Measurements from ENCODE around the gene KHSRP. TPM values are rescaled to one million over a fixed set of nuclear protein-coding genes. Genes with fewer than 3 reads are reported as not detected.

KHSRP gene
- total RNA-seq, 2 donors from 2014 or later: 134 to 147 TPM

DNA sequence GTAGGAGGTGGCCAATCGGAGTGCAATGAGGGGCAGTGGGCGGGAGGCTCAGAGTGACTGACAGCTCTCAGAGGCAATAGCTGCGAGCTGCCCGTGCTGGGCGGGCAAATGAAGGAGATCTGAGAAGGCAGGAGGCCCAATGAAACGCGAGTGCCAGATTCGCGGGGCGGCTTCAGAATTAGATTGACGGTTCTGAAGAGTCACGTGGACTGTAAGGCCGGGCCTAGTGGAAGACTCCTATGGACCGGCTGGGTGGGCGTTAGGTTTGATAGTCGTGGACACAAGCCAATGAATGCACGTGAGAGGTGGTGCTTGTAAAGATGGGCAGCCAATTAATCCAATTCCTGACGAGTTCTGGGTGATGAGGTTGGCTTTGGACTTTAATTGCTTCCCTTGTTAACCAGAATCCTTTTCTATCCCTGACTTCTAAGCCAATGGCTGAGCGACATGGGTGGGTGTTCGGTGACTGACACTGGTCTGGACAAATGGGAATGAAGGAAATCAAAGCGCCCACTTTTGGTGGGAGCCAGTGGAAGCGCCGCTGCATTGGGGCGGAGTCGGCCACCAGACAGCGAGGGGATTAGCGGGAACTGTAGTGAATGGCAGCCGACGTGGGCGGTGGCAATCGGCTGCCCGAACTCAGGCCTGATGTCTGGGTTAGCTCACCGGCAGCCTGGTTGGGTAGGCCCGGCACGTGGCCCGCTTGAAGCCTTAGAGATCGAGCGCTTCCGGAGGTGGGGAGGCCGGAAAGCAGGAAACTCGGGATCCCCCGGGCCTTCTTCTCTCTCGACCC, 524 bp upstream of the KHSRP start:
- intact Hi-C loops (cut with DNase I): loop anchor here in 1 of 2 donors (5.0 kb wide), 1 partner anchor 403 kb away; no protein-coding TSS in a partner anchor
- DNase-seq (ENCODE audit: low spot score): peak; percentile 98

- DNase-seq (ENCODE audit: low spot score): peak; percentile 82
- intact Hi-C loops (cut with DNase I): loop anchor here in 1 of 2 donors (5.0 kb wide), 1 partner anchor 401 kb away; no protein-coding TSS in a partner anchor
Measured at GRCh38 chr19:6423499-6424194, 964 bp downstream of the KHSRP start.

DNA sequence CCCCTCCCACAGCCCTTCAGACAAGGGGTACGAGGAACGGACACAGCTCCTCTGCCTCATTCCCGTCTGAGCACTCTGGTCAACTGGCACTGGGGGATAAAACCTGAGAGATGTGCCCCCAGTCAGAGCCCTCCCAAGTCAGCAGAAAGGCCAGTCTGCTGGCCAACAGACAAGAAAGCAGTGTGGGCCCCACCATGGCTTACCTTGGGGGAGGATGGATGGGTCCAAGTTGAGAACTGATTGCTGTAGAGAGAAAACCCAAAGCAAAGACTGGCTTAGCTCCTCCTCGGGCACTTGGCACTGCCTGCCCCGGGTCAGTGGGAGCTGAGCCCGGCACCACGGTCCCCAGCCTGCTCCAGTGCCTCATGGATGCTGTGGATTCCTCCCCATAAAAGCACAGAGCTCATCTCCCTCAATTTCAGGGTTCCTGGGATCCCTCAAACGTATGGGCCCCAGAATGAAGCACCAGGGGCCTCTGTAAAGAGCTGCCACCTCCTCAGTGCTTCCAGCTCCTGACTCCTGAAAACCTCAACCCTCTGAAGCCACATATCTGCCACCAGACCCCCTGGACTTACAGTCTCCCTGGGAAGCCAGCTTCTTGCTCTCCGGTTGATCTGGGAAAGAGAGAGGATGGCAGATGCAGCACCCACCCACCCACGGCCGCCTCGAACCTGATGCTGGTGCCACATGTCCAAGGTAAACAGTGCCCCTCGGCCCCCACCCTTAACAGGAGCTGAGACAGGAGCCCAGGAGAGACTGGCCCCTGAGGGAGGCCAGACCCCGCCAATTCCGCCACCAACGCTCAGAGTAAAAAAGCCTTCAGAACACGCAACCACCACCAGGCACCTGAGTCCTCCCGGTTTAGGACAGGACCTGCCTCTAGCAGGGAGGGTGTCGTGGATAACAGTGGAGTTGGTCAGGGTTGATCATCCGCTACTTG, 3.3 kb downstream of the KHSRP start:
- DNase-seq (ENCODE audit: low spot score): no peak
- intact Hi-C loops (cut with DNase I): loop anchor here in 1 of 2 donors (5.0 kb wide), 1 partner anchor 399 kb away; no protein-coding TSS in a partner anchor

DNA sequence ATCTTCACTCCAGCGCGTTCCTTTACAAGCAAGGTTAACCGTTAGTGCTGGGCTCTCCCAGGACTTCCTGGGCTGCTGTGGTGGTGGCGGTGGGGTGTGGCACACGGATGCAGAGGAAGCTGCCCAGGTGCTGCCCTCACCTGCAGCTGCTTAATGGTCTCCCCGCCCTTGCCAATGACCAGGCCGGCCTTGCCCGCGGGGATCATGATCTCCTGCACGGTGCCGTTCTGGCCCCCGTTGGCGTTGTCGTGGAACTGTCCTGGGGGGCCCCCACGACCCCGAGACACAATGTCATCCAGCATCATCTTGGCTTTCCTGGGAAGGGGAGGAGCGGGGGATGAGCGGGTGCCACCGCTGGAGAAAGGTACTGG, 6.1 kb downstream of the KHSRP start:
- intact Hi-C loops (cut with DNase I): loop anchor here (10.0 kb wide), 2 partner anchors 134 to 194 kb away; no protein-coding TSS in a partner anchor
- no peak for DNase-seq (ENCODE audit: low spot score)

GRCh38 chr19:6417713-6418561, 6.7 kb downstream of the KHSRP start:
- no peak for DNase-seq (ENCODE audit: low spot score)
- intact Hi-C loops (cut with DNase I): loop anchor here (10.0 kb wide), 2 partner anchors 133 to 193 kb away; no protein-coding TSS in a partner anchor

- intact Hi-C loops (cut with DNase I): loop anchor here (10.0 kb wide), 2 partner anchors 132 to 192 kb away; no protein-coding TSS in a partner anchor
Measured at GRCh38 chr19:6416658-6417405, 7.8 kb downstream of the KHSRP start.

DNA sequence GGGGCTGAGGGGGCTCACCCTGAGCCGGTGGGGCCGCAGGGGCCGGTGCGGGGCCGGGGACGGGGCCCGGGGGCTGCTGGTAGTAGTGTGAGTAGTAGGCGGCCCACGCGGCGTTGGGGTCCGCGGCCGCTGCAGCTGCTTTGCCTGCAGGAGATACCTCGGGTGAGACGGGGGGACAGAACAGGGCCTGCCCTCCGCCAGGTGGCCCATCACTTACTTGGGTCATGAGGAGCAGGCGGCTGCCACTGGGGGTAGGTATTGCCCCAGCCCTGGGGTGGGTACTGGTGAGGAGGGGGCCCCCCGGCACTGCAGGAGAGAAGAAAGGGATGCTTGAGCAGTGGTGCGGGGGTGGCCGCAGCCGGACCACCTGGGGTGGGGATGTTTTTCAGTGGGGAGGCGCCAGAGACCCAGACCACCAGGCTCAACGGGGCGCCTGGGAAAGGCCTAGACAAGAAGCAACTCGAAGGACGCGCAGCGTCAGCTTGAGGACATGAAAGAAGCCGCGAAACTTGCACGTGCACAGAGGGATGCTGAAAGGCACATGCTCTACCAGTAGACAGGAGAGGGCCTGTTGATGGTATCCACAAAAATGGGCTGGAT, 8.9 kb downstream of the KHSRP start:
- intact Hi-C loops (cut with DNase I): loop anchor here (10.0 kb wide), 2 partner anchors 131 to 191 kb away; no protein-coding TSS in a partner anchor
- DNase-seq (ENCODE audit: low spot score): no peak

More at GRCh38 chr19:6416658-6417405, 7.8 kb downstream of the KHSRP start:
- no peak for DNase-seq (ENCODE audit: low spot score)

GRCh38 chr19:6414793-6415590, 9.6 kb downstream of the KHSRP start:
- intact Hi-C loops (cut with DNase I): loop anchor here (10.0 kb wide), 2 partner anchors 130 to 190 kb away; no protein-coding TSS in a partner anchor
- no peak for DNase-seq (ENCODE audit: low spot score)

DNA sequence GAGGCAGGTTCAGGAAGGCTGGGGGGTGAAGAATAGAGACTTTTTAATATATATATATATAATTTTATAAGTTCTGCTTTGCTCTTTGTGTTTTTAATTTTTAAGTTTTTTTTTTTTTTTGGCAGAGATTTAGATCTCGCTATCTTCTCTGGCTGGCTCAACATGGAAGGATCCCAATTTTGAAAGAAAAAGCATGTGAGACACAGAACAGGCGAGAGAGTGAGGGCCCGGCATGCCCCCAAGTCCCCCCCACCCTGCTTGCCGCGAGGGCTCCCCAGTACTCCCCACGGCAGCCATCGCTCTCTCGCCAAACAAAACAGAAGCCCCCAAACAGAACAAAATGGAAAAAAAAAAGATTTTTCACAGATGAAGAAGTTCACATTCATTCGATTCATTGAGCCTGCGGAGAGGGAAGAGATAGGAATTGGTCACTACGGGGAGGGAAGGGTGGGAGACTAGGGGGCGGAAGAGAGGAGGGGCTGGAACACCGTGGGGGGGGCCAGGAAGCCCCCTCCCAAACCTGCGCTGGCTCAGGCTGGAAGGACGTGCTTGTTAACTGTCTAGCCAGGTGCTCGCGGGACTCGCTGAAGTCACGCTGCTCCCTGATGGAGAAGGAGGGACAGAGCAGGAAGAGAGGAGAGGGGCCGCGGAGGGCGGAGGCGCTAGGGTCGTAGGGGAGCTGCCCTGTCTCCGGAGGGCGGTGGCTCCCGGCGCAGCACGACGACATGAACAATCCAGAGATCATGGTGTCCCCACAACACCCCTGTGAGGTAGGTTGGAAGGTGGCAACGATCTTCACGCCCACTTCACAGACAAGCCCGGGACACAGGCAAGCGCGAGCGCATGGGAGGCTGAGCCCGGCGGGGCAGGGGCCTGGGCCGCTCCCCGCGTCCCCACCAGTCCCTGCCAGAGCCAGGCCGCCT, 10.6 kb downstream of the KHSRP start:
- intact Hi-C loops (cut with DNase I): loop anchor here (10.0 kb wide), 2 partner anchors 129 to 189 kb away; no protein-coding TSS in a partner anchor
- DNase-seq (ENCODE audit: low spot score): no peak

DNA sequence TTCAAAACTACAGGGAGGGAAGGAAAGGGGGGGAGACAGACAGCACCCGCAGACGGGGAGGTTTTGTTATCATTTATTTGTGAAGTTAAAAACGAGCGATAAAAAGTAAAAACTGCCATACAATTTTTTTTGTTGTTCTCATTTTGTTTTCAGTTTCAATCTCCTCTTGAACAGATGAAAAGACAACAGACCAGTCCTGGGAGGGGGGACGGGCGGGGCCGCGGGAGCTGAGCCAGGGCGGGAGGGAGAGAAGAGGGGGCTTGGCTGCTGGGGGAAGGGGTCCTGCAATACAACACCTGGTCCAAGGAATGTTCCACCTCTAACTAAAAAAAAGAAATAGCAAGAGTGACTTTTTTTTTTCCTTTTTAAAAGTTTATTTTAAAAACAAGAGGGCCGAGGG, 11.3 kb downstream of the KHSRP start:
- DNase-seq (ENCODE audit: low spot score): no peak
- intact Hi-C loops (cut with DNase I): loop anchor here (10.0 kb wide), 2 partner anchors 128 to 188 kb away; no protein-coding TSS in a partner anchor

DNA sequence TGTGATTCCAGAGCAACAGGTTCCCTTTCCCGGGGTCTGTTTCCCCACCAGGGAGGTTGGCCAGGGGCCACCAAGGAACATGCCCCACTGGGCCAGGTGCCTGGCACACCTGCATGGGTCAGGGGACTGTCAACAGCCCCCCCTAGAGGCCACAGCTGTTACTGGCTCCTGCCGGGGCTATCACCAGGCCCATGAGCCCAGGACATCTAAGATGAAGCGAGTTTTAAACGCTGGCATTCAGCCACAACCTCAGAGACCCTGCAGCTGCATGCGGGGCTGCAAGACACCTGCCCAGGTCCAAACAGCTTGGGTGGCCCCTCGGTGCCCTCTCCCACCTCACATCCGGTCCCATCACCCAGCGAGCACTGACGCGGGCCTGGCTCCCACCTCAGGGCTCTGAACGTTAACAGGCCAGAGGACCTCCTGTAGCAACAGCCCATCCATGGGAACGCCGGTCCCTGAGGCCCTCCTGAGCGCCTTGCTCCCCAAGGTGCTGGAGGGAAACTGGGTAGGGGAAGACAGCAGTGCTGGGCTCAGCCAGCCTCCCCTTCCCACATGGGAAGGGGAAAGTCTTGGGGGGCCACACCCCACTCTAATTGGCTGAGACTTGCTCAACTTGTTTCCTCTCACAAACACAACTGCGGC, 12.0 kb downstream of the KHSRP start:
- no peak for DNase-seq (ENCODE audit: low spot score)
- intact Hi-C loops (cut with DNase I): loop anchor here (10.0 kb wide), 2 partner anchors 128 to 188 kb away; no protein-coding TSS in a partner anchor

GRCh38 chr19:6412061-6412446, 12.6 kb downstream of the KHSRP start:
- DNase-seq (ENCODE audit: low spot score): no peak
- intact Hi-C loops (cut with DNase I): loop anchor here (10.0 kb wide), 2 partner anchors 127 to 187 kb away; no protein-coding TSS in a partner anchor

DNA sequence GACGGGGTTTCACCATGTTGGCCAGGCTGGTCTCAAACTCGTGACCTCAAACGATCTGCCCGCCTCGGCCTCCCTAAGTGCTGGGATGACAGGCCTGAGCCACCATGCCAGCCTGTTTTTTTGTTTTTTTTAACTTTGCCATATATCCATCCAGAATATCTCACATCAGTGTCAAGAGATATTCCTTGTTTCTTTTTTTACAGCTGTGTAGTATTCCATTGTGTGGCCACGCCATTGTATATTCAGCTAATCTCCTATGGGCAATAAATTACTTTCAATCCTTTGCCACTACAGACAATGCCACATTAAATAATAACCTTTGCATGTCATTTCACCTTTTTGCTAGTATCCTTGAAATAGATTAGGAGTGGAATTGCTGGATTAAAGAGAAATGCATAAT, 15.3 kb downstream of the KHSRP start:
- intact Hi-C loops (cut with DNase I): no loop called here
- DNase-seq (ENCODE audit: low spot score): no peak

DNA sequence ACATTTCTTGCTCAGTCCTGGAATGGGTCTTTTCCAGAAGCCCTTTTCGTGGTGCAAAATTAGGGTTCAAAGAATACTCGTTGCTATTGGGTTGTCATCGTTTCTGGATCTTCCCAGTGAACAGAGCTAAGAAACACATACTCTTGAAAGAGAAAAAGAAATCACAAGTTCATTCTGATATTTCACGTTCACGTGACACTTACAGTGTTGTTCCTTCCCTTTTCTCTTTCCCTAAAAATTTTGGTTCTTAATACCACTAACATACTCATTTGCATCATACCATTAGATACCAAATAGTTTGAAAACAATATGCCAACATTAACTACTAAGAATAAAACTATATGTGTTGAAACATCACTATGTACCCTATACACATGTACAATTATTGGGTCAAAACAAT, 18.2 kb downstream of the KHSRP start:
- intact Hi-C loops (cut with DNase I): no loop called here
- no peak for DNase-seq (ENCODE audit: low spot score)
